AG08396 (cell line): Measurements from ENCODE around the gene TCF7.

Experiments
- DNase-seq: peaks from one replicate; pipeline ENCODE4 v3.0.0; 2012; ENCODE audit warnings: low spot score, mixed read lengths

TCF7 gene

GRCh38 chr5:134177369-134178095 lies 63.1 kb downstream of the TCF7 start:
- DNase-seq: no peak

GRCh38 chr5:134178096-134178419 lies 63.6 kb downstream of the TCF7 start:
- no peak for DNase-seq

- no peak for DNase-seq
These were observed 69.0 kb downstream of the TCF7 start for GRCh38 chr5:134183481-134183880.

- peak; percentile 83 for DNase-seq
These were observed 70.0 kb downstream of the TCF7 start for GRCh38 chr5:134184155-134185135.

GRCh38 chr5:134188092-134188491 lies 73.6 kb downstream of the TCF7 start:
- no peak for DNase-seq

- no peak for DNase-seq
These were observed 74.5 kb downstream of the TCF7 start for GRCh38 chr5:134189031-134189430.

- DNase-seq: no peak
These were observed 81.2 kb downstream of the TCF7 start for GRCh38 chr5:134195666-134196065.
